Left colon (tissue), 2 donors: Measurements from ENCODE around the gene SLC2A9. TPM values are rescaled to one million over a fixed set of nuclear protein-coding genes. Genes with fewer than 3 reads are reported as not detected.

Source experiments
- ATAC-seq: fragments of 200-7000 bp; cut with Tn5 transposase; one replicate; pipeline ENCODE4 v1.9.1; 2020; ENCODE audit warnings: mild to moderate bottlenecking, moderate library complexity
- DNase-seq, 2 donors: peaks; one replicate each; pipeline ENCODE4 v3.0.0-alpha.2; 2020
- intact Hi-C, 2 donors: fragments of 100-400 bp; cut with DNase I in 1 of 2; cut with micrococcal nuclease in 1 of 2; formaldehyde crosslinking; loops; one replicate each; pipeline versions ENCODE4 v1.11.2 to v1.14.0; 2022; cut with DNase I, micrococcal nuclease
- long read RNA-seq: library from polyadenylated mRNA; unstranded; transcript quantifications from one replicate; pipeline ENCODE4 v2.0.0, GENCODE V29; 2021
- total RNA-seq, 2 donors: library from RNA; stranded (reverse); fragmentation: NEBNext Ultra II Directional; extraction: Animal tissue kit (Norgen Biotek cat#: 25700); gene quantifications; one replicate each; pipeline ENCODE4 v1.2.1, GENCODE V29; 2021
- donor health status: DM: no; HTN: no; CAD: no.
- donor health status: DM: yes; HTN: yes; CAD: no.

Gene SLC2A9
- total RNA-seq: 1 to 10 TPM; 5.1 to 5.2 TPM
- long read RNA-seq, transcript SLC2A9-201 (12 exons, 1,850 nt): major isoform, 5 of 10 reads
- long read RNA-seq, partial matches to known transcripts: 2 of 10 reads
- long read RNA-seq, other reads (novel, unspliced or antisense): 3 of 10 reads

GRCh38 chr4:10020871-10021652, at the start of gene SLC2A9:
SLC2A9 (minus strand) TSS chr4:10021497; CDS start chr4:10021429, 68 bp downstream.
- ATAC-seq: peak; percentile 20
- peak in 1 of 2 donors; percentile 59 for DNase-seq
- intact Hi-C loops: no loop called here

GRCh38 chr4:10069075-10069642, 47.9 kb upstream of the SLC2A9 start:
- DNase-seq (no peak), ATAC-seq (no peak)
- intact Hi-C loops: no loop called here

GRCh38 chr4:10066670-10067651, 45.7 kb upstream of the SLC2A9 start:
- DNase-seq (no peak), ATAC-seq (no peak)
- intact Hi-C loops: no loop called here

- intact Hi-C loops: no loop called here
- no peak for ATAC-seq
- DNase-seq: no peak
Measured at GRCh38 chr4:10066206-10066605, 44.9 kb upstream of the SLC2A9 start.

GRCh38 chr4:10063544-10064300, 42.4 kb upstream of the SLC2A9 start:
- ATAC-seq: peak; percentile 45
- peak in 1 of 2 donors; percentile 57 for DNase-seq
- intact Hi-C loops: no loop called here

- ATAC-seq (no peak), DNase-seq (no peak)
- intact Hi-C loops: no loop called here
Measured at GRCh38 chr4:10061650-10062415, 40.5 kb upstream of the SLC2A9 start.

- intact Hi-C loops: no loop called here
- DNase-seq: no peak
- no peak for ATAC-seq
Measured at GRCh38 chr4:10058371-10058770, 37.1 kb upstream of the SLC2A9 start.

GRCh38 chr4:10057023-10057395, 35.7 kb upstream of the SLC2A9 start:
- ATAC-seq (no peak), DNase-seq (no peak)
- intact Hi-C loops: no loop called here

- intact Hi-C loops: no loop called here
- ATAC-seq (no peak), DNase-seq (no peak)
Measured at GRCh38 chr4:10056334-10057022, 35.2 kb upstream of the SLC2A9 start.

- no peak for ATAC-seq
- intact Hi-C loops: no loop called here
- no peak for DNase-seq
Measured at GRCh38 chr4:10055871-10056270, 34.6 kb upstream of the SLC2A9 start.

GRCh38 chr4:10054571-10055041, 33.3 kb upstream of the SLC2A9 start:
- DNase-seq: no peak
- intact Hi-C loops: no loop called here
- ATAC-seq: no peak

GRCh38 chr4:10053635-10054453, 32.5 kb upstream of the SLC2A9 start:
- intact Hi-C loops: no loop called here
- ATAC-seq (no peak), DNase-seq (no peak)

GRCh38 chr4:10051517-10052135, 30.3 kb upstream of the SLC2A9 start:
- intact Hi-C loops: no loop called here
- no peak for DNase-seq
- ATAC-seq: no peak

GRCh38 chr4:10050721-10051120, 29.4 kb upstream of the SLC2A9 start:
- intact Hi-C loops: no loop called here
- no peak for DNase-seq
- ATAC-seq: no peak

- no peak for ATAC-seq
- DNase-seq: no peak
- intact Hi-C loops: no loop called here
Measured at GRCh38 chr4:10050261-10050661, 29.0 kb upstream of the SLC2A9 start.
